OCI-LY7 (cell line): ENCODE results near the gene CABP1. TPM values are rescaled to one million over a fixed set of nuclear protein-coding genes. Genes with fewer than 3 reads are reported as not detected.

Experiments used
- BruUV-seq: library from RNA; stranded (reverse); fragments of 400-500 nt; replicated peaks from 2 replicates; lab custom pipeline; 2021; lab: Mats Ljungman, UMichigan
- CTCF ChIA-PET: fragments of 300-600 bp; sonication (Branson Sonifier 250); formaldehyde crosslinking; loops from one replicate; lab custom pipeline; 2022; ENCODE audit warnings: antibody characterized with exemption; ENCODE audit not compliant: unreplicated experiment; lab: Charles Lee
- POLR2A ChIA-PET: fragments of 300-600 bp; sonication (Branson Sonifier 250); formaldehyde crosslinking; loops from one replicate; lab custom pipeline; 2022; ENCODE audit warnings: antibody characterized with exemption; lab: Charles Lee
- DNase-seq: peaks from one replicate; pipeline ENCODE4 v3.0.0-alpha.2; 2015; ENCODE audit warnings: low spot score
- H2AFZ ChIP-seq: fragments of 200-600 bp; sonication (generic), shearing (Covaris generic); 2 replicates; pipeline ENCODE4 v1.6.1; 2014; ENCODE audit warnings: mild to moderate bottlenecking, antibody characterized with exemption, low read length, moderate library complexity
- H3K27ac ChIP-seq: fragments of 200-600 bp; sonication (generic); 2 replicates; pipeline ENCODE4 v1.5.1; 2014; ENCODE audit warnings: mixed run types, low read depth, mild to moderate bottlenecking, moderate library complexity, low read length, inconsistent platforms; ENCODE audit not compliant: poor library complexity, severe bottlenecking
- H3K36me3 ChIP-seq: fragments of 200-600 bp; sonication (generic); 2 replicates; pipeline ENCODE4 v1.6.1; 2014; ENCODE audit warnings: mild to moderate bottlenecking, antibody characterized with exemption, low read length, moderate library complexity, mixed read lengths; ENCODE audit not compliant: insufficient read depth
- H3K4me1 ChIP-seq: fragments of 200-600 bp; sonication (generic); 2 replicates; pipeline ENCODE4 v1.5.1; 2014; ENCODE audit warnings: mild to moderate bottlenecking, low read length; ENCODE audit not compliant: insufficient read depth, poor library complexity, severe bottlenecking
- H3K4me2 ChIP-seq: fragments of 200-600 bp; sonication (generic); 2 replicates; pipeline ENCODE4 v1.6.1; 2014; ENCODE audit warnings: mild to moderate bottlenecking, low read length
- H3K4me3 ChIP-seq: fragments of 200-600 bp; sonication (generic); 2 replicates; pipeline ENCODE4 v1.5.1; 2014; ENCODE audit warnings: mild to moderate bottlenecking, low read depth, low read length; ENCODE audit not compliant: poor library complexity, severe bottlenecking
- H3K79me2 ChIP-seq: fragments of 200-600 bp; sonication (generic); 2 replicates; pipeline ENCODE4 v1.6.1; 2016; ENCODE audit warnings: low read depth, mild to moderate bottlenecking, low read length, moderate library complexity, mixed read lengths; ENCODE audit not compliant: insufficient read depth
- H3K9me2 ChIP-seq: fragments of 200-600 bp; sonication (generic); 2 replicates; pipeline ENCODE4 v1.6.1; 2016; ENCODE audit warnings: mild to moderate bottlenecking, low read length, mixed read lengths; ENCODE audit not compliant: insufficient read depth
- H3K9me3 ChIP-seq: fragments of 200-600 bp; sonication (generic); 2 replicates; pipeline ENCODE4 v1.6.1; 2014; ENCODE audit warnings: mild to moderate bottlenecking, mixed run types, low read length, mixed read lengths
- H4K20me1 ChIP-seq: fragments of 200-600 bp; sonication (generic); 2 replicates; pipeline ENCODE4 v1.6.1; 2014; ENCODE audit warnings: mild to moderate bottlenecking, antibody characterized with exemption, low read length, moderate library complexity, mixed read lengths; ENCODE audit not compliant: insufficient read depth
- CTCF ChIP-seq: fragments of 200-600 bp; sonication (generic); conservative IDR thresholded peaks from 2 replicates; pipeline ENCODE4 v1.5.1; 2014; ENCODE audit warnings: mild to moderate bottlenecking, antibody characterized with exemption, low read length, moderate library complexity, mixed read lengths
- EZH2phosphoT487 ChIP-seq: fragments of 200-600 bp; sonication (generic); IDR thresholded peaks from 2 replicates; pipeline ENCODE4 v1.6.1; 2018; ENCODE audit warnings: low read depth, borderline replicate concordance, mild to moderate bottlenecking, mixed run types, antibody characterized with exemption, low read length, moderate library complexity, mixed read lengths
- intact Hi-C: fragments of 100-400 bp; cut with micrococcal nuclease; formaldehyde crosslinking; loops from one replicate; pipeline ENCODE4 v1.10.0; 2022; ENCODE audit not compliant: unreplicated experiment
- total RNA-seq, 2 experiments: library from RNA; depleted of rRNA in 1 of 2; stranded (reverse); fragments of >200 nt in 1 of 2; shearing (Covaris generic) in 1 of 2; gene quantifications; 2 replicates each; pipeline ENCODE4 v1.2.3, GENCODE V29; 2014 to 2022

Gene CABP1
- total RNA-seq, 2 experiments from 2014 or later = 0.79 to 3.8 TPM

- Histone ChIP-seq H3K9me2 (no peaks in the 10 kb centered on the region), H3K4me2 (no peak overlapping the region), H2AFZ (no peak overlapping the region), H3K9me3 (no peaks in the 10 kb centered on the region), H3K4me1 (peaks cover 32% of the 10 kb centered on the region), H3K4me3 (no peak overlapping the region), H3K27ac (no peak overlapping the region), H3K36me3 (no peaks in the 10 kb centered on the region), H4K20me1 (no peaks in the 10 kb centered on the region), H3K79me2 (no peaks in the 10 kb centered on the region)
- no TSS peak for BruUV-seq
- ChIA-PET CTCF (no interaction called here), POLR2A (interaction anchor here (0.7 to 0.8 kb wide), 2 partner anchors 8 to 59 kb away, joined by 3 read pairs; no protein-coding TSS in a partner anchor)
- no peak for DNase-seq
- intact Hi-C loops = no loop called here
- TF ChIP-seq EZH2phosphoT487 (no peak), CTCF (no peak)
Observed at GRCh38 chr12:120643574-120643973, 3.1 kb downstream of the CABP1 start.

- no peaks in the 10 kb centered on the region for H3K36me3 ChIP-seq
- intact Hi-C loops = no loop called here
- H3K4me1 ChIP-seq = peaks cover 39% of the 10 kb centered on the region
- no peak for DNase-seq
- ChIA-PET CTCF (interaction anchor here (1.0 to 1.4 kb wide), 2 partner anchors 22 to 41 kb away, joined by 3 to 6 read pairs; partner anchors contain the start of gene MLEC), POLR2A (no interaction called here)
- TF ChIP-seq EZH2phosphoT487 (no peak), CTCF (no peak)
- no peak overlapping the region for H3K27ac ChIP-seq
- no peak overlapping the region for H3K4me2 ChIP-seq
- H3K9me2 ChIP-seq = no peaks in the 10 kb centered on the region
- no peak overlapping the region for H2AFZ ChIP-seq
- no peaks in the 10 kb centered on the region for H3K9me3 ChIP-seq
- no peaks in the 10 kb centered on the region for H3K79me2 ChIP-seq
- BruUV-seq = no TSS peak
- H4K20me1 ChIP-seq = no peaks in the 10 kb centered on the region
- no peak overlapping the region for H3K4me3 ChIP-seq
Observed at GRCh38 chr12:120646044-120646443, 5.6 kb downstream of the CABP1 start.

- H3K9me3 ChIP-seq = no peaks in the 10 kb centered on the region
- H2AFZ ChIP-seq = peak overlapping the region; percentile 69
- H3K4me3 ChIP-seq = no peak overlapping the region
- no peak overlapping the region for H3K27ac ChIP-seq
- H3K4me2 ChIP-seq = peak overlapping the region; percentile 30
- ChIA-PET CTCF (interaction anchor here (1.4 kb wide), 1 partner anchor 40 kb away, joined by 6 read pairs; the partner anchor contains the start of gene MLEC), POLR2A (interaction anchor here (0.7 to 3.3 kb wide), 8 partner anchors 23 to 264 kb away, joined by 3 to 10 read pairs (median 3); no protein-coding TSS in a partner anchor)
- DNase-seq = no peak
- H4K20me1 ChIP-seq = no peaks in the 10 kb centered on the region
- peaks cover 32% of the 10 kb centered on the region for H3K4me1 ChIP-seq
- intact Hi-C loops = loop anchor here (1.0 kb wide), 3 partner anchors 19 to 67 kb away; no protein-coding TSS in a partner anchor
- H3K36me3 ChIP-seq = no peaks in the 10 kb centered on the region
- H3K9me2 ChIP-seq = no peaks in the 10 kb centered on the region
- BruUV-seq = no TSS peak
- H3K79me2 ChIP-seq = no peaks in the 10 kb centered on the region
- TF ChIP-seq EZH2phosphoT487 = no peak
- TF ChIP-seq CTCF = no peak
Observed at GRCh38 chr12:120647375-120647755, 6.9 kb downstream of the CABP1 start.
